Stimulated activated CD8-positive, alpha-beta memory T cell treated with anti-CD3 and anti-CD28 coated beads, Interleukin-7, amount 100 ng/mL, for 4 hours (primary cell): ENCODE data around the gene CALN1.

Experiments
- DNase-seq, 2 donors: peaks; one replicate each; pipeline ENCODE4 v3.0.0-alpha.2; 2020; ENCODE audit warnings: low read depth in 2 of 2

The CALN1 gene

DNA sequence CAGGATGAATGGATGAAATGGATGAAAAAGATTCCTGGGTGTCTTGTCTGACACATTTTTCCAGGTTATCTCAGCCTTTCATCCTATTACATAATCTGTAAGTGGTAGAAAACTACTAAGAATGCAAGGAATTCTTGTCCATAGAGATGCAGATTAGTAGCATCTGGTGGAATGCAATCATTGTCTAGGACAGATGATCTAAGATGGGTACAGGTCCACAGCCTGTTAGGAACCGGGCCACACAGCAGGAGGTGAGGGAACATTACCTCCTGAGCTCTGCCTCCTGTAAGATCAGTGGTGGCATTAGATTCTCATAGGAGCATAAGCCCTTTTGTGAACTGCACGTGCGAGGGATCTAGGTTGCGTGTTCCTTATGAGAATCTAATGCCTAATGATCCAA is 225.0 kb downstream of the CALN1 start:
- no peak for DNase-seq

DNA sequence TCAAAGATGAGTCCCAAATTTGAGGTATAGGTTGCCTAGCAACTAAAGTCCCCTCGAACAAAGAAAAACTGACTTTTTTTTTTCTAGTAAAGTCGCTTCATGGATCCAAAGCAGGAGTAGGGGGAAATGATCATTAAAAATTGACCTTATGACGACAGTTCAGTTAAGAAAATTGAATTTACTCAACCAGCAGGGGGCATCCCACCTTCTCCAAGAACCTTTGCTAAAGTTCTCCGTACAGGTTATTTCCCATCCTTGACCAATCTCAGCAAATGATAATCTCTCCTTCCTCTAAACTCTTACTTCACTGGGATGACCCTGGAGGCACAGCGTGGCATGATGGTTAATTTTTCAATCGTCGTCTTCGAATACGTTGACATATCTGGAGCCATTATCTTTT is 228.3 kb downstream of the CALN1 start:
- DNase-seq, result no peak

- DNase-seq, result no peak
These were observed 230.1 kb downstream of the CALN1 start for GRCh38 chr7:72182036-72182435.

DNA sequence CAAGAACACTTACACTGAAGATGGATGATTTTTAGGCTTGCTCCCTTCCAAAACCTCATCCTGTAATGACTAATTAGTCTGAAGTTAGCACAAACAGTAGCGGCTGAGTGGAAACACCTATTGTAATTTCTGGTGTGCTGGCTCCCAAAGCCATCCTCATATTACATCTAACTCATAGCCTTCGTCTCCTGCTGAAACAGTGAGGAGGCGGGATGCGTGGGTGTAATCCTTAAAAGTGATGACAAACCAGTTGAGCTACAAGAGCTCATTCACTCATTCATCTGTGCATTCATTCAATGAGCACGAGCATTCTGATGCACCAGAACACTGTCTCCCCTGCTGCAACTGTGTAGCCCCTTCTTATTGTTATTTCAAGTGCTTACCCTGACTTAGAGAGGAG is 235.3 kb downstream of the CALN1 start:
- DNase-seq, result no peak

DNA sequence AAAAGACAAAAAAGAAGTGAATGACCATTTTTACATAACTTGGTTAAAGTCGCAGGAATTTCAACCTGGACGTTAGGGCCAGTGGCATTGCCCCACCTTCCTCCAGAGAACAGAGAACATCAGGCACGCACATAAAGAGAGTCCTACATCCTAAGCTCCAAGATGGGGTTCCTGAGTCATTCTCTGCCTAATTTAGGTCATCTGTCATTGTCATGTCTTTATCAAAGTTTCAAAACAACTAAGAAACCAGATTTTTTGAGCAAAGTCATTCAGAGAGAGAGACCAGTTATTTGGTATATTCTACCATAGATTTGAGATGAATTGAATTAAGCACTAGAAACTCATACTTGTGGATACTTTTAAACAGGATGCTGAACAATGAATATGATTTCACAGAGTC is 241.7 kb downstream of the CALN1 start:
- DNase-seq, result no peak

- no peak for DNase-seq
These were observed 248.9 kb downstream of the CALN1 start for GRCh38 chr7:72163271-72163670.

GRCh38 chr7:72161534-72161933 is 250.6 kb downstream of the CALN1 start:
- DNase-seq, result no peak

GRCh38 chr7:72159911-72160310 is 252.2 kb downstream of the CALN1 start:
- no peak for DNase-seq

- DNase-seq, result no peak
These were observed 255.5 kb downstream of the CALN1 start for GRCh38 chr7:72156671-72157070.

DNA sequence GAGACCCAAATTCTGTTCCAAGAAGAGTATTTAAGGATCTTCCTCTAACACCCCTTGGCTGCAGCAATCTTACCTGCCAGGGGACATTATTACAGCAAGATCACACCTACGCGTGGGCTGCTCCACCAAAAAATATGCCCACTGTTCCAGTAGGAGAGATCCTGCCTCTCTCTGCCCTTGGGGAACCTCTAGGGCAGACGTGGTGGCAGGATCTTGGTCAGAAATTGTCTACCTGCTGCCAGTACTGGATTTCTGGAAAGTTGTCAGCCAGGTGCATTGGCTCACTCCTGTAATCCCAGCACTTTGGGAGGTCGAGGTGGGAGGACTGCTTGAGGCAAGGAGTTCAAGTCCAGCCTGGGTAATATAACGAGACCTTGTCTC is 259.0 kb downstream of the CALN1 start:
- DNase-seq, result no peak

DNA sequence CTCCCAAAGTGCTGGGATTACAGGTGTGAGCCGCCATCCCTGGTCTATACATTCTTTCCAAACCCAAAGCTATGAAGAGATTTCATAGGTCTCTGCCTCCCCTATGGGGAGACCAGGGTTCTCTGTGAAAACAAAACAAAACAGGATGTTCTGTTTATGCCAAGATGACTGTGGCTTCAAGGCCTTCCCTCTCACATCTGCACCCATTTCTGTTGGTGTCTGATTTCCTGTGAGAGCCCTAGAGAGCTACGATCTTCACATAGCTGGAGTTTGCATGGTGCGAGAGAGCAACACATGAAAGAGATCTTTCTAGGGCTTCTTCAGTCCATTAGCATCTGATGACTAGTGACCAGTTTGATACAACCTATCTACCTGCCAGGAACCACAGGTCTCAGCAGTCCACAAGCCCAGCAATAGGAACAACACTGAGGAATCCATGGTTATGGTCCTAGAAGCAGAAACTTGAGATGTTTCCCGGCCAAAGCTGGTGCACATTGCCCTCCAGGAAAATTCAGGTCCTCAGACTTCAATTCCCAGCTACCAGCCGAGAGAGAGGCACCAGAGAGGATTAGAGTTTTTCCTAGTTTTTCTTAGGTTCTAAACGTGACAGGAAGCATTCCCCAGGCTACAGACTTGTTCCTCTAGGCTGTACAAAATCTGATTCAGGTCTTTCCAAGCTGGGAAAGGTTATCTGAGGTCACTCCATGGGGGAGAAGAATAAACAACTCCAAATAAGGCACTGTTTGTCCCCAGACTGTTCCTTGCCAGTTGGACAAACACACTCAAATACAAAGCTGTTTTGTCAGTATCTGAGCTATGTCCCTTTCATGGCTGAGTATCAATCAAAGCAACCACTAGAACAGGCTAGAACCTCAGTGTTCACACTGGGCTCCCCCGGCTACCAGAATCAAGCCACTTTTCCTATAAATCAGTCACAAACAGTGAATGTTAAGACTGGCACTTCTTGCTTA is 259.7 kb downstream of the CALN1 start:
- DNase-seq, result no peak

- no peak for DNase-seq
These were observed 271.6 kb downstream of the CALN1 start for GRCh38 chr7:72140566-72140965.

DNA sequence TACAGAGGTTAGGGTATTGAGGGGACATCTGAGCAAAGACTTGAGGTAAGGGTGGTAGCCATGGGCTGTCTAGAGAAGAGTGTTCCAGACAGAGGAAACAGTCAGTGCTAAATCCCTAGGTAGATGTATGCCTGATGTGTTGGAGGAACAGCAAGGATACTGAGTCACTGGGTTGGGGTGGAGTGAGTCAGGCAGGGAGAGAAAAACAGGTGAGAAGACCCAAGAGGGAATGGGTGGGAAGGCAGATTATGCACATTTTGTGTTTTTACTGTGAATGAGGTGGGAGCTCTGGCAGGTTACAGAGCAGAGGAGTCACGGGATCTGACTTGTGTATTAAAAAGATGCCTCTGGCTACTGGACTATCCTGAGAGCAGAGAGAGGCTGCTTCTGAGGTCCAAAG is 285.0 kb downstream of the CALN1 start:
- DNase-seq, result no peak

GRCh38 chr7:72123913-72124312 is 288.2 kb downstream of the CALN1 start:
- no peak for DNase-seq

DNA sequence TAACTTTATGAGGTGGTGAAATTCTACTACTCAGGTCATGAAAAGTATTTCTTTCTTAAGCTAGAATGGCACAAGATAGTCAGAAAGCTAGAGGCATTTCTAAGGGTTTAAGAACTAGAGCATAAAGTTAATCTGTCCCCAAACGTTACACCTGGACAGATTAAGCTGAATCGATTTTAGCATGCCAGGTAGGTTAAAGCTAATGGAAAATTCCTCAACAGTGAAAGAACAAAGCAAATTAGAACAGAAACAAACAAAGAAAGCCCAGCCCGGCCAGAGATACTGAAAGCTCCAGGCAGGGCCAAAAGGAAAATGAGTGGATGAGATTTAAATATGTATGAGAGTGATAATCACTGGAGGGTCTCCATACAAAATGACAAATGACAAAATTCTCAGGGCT is 293.8 kb downstream of the CALN1 start:
- no peak for DNase-seq

GRCh38 chr7:72114129-72114528 is 298.0 kb downstream of the CALN1 start:
- DNase-seq, result no peak

GRCh38 chr7:72112992-72113391 is 299.1 kb downstream of the CALN1 start:
- no peak for DNase-seq

DNA sequence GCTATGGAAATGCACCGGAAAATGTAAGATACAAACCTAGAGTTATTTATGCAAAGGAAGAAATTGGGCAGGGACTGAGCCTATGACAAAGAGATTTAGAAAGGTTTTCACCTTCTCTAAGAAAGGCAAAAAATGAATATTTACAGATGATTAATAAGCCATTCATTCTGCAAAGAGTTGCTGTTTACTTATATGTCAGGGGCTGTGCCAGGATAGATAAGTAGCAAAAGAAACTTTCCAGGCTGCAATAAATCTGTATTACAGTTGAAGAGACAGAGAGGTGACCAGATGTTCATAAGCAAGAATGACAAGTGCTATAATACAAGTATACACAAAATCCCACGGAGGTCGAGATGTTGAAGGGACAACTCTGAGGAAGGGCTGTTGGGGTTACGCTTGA is 299.6 kb downstream of the CALN1 start:
- DNase-seq, result no peak

DNA sequence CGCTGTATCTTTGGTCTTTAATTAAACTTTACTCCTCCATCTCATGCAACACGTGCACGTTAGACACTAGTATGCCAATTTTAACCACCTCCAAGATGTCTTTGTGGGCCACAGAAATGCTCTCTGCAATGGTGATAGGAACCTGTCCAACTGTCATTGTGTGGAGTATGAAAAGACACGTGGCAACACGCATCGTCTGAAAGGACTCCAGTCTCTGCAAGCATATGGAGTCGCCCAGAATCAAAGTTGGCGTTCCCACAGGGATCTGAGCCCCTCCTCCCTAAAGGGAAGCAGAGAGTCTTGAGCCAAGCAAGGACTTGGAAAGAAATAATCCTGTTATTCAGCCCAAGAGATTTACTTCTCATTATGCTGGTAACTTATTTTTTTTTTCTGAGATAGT is 301.1 kb downstream of the CALN1 start:
- DNase-seq, result no peak

- DNase-seq, result no peak
These were observed 302.6 kb downstream of the CALN1 start for GRCh38 chr7:72109566-72109965.

DNA sequence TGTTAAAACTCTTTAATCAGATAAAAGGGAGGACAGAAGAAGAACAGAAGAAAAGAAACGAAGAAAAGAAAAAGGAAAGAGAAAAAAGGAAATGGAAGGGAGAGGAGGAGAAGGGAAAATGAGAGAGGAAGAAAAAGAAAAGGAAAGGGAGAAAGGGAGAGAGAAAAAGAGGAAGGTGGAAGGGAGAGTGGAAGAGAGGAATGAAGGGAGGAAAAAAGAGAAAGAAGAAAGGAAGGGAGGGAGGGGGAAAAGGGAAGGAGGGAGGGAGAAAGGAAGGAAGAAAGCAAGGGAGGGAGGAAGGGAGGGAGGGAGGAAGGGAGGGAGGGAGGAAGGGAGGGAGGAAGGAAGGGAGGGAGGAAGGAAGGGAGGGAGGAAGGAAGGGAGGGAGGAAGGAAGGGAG is 305.7 kb downstream of the CALN1 start:
- DNase-seq, result no peak

GRCh38 chr7:72101444-72101843 is 310.7 kb downstream of the CALN1 start:
- DNase-seq, result no peak

GRCh38 chr7:72099784-72100183 is 312.4 kb downstream of the CALN1 start:
- no peak for DNase-seq
